HUES48 (cell line): ENCODE measurements around the gene DNAJB13.

Source experiments
- H3K27ac ChIP-seq: one replicate; pipeline ENCODE4 v1.7.0; 2013; ENCODE audit warnings: low read depth, low read length, inconsistent platforms
- H3K27me3 ChIP-seq: 2 replicates; pipeline ENCODE4 v1.6.1; 2013; ENCODE audit warnings: mild to moderate bottlenecking, low read length; ENCODE audit not compliant: control insufficient read depth, insufficient read depth
- H3K36me3 ChIP-seq: 2 replicates; pipeline ENCODE4 v1.6.1; 2013; ENCODE audit warnings: low read length; ENCODE audit not compliant: control insufficient read depth, insufficient read depth
- H3K4me1 ChIP-seq: 2 replicates; pipeline ENCODE4 v1.6.1; 2013; ENCODE audit warnings: mild to moderate bottlenecking, low read length; ENCODE audit not compliant: control insufficient read depth, insufficient read depth
- H3K4me3 ChIP-seq: 2 replicates; pipeline ENCODE4 v1.5.1; 2013; ENCODE audit warnings: mild to moderate bottlenecking, low read depth, low read length
- H3K9ac ChIP-seq: 2 replicates; pipeline ENCODE4 v1.6.1; 2013; ENCODE audit warnings: mild to moderate bottlenecking, low read depth, low read length, moderate library complexity
- H3K9me3 ChIP-seq: 2 replicates; pipeline ENCODE4 v1.6.1; 2013; ENCODE audit warnings: low read length; ENCODE audit not compliant: control insufficient read depth, insufficient read depth

Gene DNAJB13

DNA sequence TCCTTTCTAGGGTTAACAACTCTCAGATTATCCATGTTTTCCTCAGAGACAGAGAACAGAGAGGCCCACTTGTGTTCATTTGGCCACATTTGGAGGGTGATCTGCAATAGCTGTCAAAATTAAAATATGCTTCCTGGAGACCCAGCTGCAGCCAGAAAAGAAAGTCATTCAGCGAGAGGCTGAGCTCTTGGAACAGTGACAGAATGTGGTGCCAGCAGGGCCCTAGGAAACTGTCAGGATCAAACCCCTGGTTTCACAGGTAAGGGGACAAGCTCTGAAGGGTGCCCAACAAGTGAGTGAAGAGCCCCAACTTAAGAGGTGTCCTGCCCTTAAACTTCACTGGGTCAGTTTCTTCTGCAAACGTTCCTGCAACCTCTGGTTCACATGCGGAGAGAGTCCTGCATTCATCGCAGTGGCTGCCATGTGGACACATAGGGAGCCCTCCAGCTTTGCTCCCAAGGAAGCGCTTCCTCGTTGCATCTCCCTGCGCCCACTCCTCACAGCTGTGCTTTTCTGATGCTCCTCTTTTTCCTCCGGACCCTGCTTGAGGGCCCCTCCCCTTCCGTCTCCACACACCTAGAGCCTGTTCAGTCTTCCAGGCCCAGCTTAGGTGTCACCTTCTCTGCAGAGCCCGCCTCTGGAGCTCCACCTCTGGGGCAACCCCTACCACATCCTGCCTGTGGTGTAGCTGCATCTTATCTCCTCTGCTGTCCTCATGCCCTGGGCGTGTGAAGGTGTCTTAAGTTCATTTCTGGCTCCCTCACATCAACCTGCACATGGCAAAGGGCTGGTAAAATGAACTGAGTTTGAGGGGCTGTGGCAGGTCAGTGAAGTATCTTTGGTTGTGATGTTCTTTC lies 54.2 kb downstream of the DNAJB13 start:
- no peaks in the 10 kb centered on the region for H3K9me3 ChIP-seq
- H3K27me3 ChIP-seq, result no peaks in the 10 kb centered on the region
- no peak overlapping the region for H3K27ac ChIP-seq
- peaks cover 5% of the 10 kb centered on the region; the same call in 1 of the 2 replicates for H3K4me1 ChIP-seq
- no peak overlapping the region for H3K9ac ChIP-seq
- H3K36me3 ChIP-seq, result no peaks in the 10 kb centered on the region
- no peak overlapping the region for H3K4me3 ChIP-seq

DNA sequence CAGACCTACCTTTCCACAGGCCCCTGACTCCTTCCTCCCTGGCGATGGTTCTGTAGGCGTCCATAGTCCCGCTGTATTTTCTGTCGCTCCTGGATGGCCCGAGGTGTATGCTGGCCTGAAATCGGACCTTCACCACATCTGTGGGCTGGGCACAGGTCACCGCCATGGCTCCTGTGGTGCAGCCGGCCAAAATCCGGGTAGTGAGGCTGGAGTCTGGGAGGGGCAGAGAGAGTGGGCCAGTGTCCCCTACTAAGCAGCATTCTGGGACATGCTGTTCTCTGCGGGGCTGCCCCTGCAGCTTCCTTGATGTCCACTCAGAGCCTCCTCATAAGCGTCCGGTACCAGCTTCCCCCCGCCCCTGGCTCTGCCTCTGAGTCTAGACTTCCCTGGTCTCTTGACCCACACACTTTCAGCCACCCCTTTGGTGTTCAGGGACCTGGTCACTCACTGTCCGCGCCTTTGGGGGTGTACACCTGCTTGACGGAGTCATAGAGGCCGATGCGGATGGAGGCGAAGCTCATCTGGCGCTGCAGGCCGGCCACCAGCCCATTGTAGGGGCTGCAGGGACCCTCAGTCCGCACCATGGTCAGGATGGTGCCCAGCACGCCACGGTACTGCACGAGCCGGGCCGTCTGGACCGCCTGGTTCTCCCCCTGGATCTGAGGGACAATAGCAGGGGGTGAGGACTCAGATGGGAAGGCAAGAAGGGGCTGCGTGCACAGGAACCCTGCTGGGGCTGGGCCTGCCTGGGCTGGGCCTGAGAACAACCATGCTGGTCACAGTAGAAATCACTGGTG lies 55.1 kb downstream of the DNAJB13 start:
- Histone ChIP-seq H3K27me3 (no peaks in the 10 kb centered on the region), H3K9ac (no peak overlapping the region), H3K36me3 (no peaks in the 10 kb centered on the region), H3K9me3 (no peaks in the 10 kb centered on the region), H3K4me1 (no peaks in the 10 kb centered on the region), H3K27ac (no peak overlapping the region), H3K4me3 (no peak overlapping the region)

DNA sequence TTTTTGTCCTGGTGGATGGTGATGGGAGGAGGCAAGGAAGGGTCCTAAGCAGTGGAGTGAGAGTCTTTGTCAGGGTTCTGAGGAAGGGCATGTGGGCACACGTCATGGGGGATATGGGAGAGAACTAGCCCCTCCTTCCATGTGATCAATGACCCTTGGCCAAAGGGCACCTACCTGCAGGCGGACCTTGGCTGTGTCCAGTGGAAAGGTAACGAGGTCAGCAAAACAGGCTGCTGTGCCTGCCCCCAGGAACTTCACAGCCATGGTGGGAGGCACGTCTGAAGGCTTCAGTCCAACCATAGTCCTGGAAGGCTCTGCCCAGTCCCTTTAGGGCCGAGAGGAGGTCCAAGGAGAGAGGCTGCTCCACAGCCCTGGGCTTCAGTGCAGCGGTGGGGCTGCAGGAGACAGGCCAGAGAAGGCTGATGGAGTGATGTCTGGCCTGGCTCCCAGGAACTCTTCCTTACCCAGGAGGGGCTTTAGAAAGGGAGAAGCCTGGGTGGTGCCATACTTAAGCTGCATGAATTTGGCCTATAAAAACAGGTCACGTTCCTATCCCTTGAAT lies 56.0 kb downstream of the DNAJB13 start:
- Histone ChIP-seq H3K4me1 (no peaks in the 10 kb centered on the region), H3K27me3 (no peaks in the 10 kb centered on the region), H3K9ac (no peak overlapping the region), H3K27ac (no peak overlapping the region), H3K4me3 (no peak overlapping the region), H3K36me3 (0 out of 2 replicates have a peak, but pooled peaks cover 1% of the 10 kb centered on the region), H3K9me3 (no peaks in the 10 kb centered on the region)

DNA sequence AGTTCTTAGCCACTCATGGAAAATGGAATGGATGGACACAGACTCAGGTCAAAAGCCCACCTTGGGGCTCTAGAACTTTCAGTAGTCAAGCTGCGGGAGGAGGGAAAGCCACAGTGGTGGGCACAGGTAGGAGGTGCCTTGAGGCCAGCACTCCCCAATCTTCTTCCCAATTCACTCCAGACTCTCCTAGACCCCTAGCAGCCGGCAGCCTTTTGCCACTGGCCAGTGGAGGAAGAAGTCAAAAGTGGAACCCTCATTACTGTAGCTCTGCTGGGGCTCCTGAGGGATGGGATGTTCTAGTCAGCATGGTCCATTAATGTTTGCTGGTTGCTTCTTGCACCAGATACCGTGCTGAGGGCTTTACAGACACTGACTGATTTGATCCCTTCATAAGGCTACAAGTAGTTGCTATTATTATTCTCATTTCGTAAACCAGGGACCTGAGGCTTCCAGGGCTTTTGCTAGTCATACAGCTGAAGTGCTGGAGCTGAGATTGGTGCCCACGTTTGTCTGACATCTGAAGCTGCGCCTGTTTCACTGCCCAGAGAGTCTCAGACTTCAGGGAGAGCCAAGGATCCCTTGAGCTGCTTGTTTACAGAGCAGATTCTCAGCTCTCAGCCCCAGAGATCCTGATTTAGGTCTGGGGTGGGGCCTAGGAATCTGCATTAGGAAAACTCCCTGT lies 57.0 kb downstream of the DNAJB13 start:
- no peaks in the 10 kb centered on the region for H3K4me1 ChIP-seq
- H3K27ac ChIP-seq, result no peak overlapping the region

DNA sequence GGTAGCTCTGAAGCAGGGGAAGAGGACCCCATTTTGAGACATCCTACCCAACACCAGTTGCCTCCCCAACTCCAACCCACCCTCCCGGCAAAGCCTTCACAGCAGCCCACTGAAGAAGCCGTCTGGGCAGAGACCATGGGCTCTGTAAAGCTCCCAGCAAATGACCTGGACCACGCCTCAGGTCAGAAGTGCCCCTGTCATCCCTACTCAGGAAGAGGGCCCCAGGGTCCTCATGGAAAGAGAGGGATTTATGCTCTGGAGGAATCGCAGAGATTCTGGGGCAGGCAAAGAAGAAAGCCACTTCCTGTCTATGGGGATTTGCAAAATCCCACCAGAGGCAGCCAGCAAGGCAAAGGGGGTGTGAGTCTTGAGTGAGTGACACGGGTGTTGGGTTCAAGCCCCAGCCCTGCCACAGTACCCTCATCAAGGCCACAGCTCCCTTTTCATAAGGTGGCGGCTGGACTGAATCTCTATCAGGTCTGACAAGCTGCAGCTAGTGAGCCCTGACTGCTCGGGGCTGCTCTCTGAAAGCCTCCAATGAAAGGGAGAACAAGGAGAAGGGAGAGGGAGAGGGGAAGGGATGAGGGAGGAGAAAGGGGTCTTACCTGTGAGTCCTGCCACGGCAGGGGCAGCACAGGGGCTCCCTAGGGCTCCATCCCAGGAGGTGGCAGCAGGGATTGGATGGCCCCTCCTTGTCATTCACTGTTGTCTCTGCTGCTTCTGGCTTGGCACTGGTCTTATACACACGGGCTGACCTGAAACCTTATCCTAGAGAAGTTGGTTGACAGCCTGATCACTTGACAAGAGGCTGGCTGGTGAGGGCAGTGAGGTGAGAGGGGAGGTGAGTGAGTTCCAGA lies 57.8 kb downstream of the DNAJB13 start, which contains the start of gene UCP3:
Gene UCP3 (minus strand): TSS at position 713 of the 857 bp plus-strand sequence. CDS start 2,043 bp downstream, outside the sequence.
- H3K9me3 ChIP-seq, result no peaks in the 10 kb centered on the region
- no peak within 1 kb of the TSS for H3K27ac ChIP-seq
- H3K27me3 ChIP-seq, result no peaks in the 10 kb centered on the region
- H3K36me3 ChIP-seq, result peaks cover 12% of the 10 kb centered on the region; the same call in 1 of the 2 replicates
- H3K4me3 ChIP-seq, result no peak within 1 kb of the TSS
- H3K4me1 ChIP-seq, result no peaks in the 10 kb centered on the region
- no peak within 1 kb of the TSS for H3K9ac ChIP-seq

More for the DNA sequence above, 57.0 kb downstream of the DNAJB13 start:
- Histone ChIP-seq H3K27me3 (no peaks in the 10 kb centered on the region), H3K4me3 (no peak overlapping the region), H3K9ac (no peak overlapping the region), H3K9me3 (no peaks in the 10 kb centered on the region), H3K36me3 (peaks cover 7% of the 10 kb centered on the region; the same call in 1 of the 2 replicates)

DNA sequence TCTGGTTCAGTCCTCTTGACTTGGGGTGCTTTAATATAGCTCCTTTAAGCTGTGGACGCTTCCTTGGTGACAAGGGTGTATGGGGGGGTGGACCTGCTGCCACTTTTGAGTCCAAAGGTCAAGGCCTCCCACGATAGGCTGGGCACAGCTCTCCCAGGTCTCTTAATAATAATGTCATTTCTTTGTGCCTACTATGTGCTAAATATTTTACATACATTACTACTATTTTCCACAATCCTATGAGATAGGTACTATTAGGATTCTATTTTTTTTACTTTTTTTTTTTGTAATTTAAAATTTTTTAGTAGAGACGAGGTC lies 58.4 kb downstream of the DNAJB13 start:
- no peak overlapping the region for H3K4me3 ChIP-seq
- no peaks in the 10 kb centered on the region for H3K27me3 ChIP-seq
- peaks cover 12% of the 10 kb centered on the region; the same call in 1 of the 2 replicates for H3K36me3 ChIP-seq
- no peak overlapping the region for H3K9ac ChIP-seq
- no peaks in the 10 kb centered on the region for H3K9me3 ChIP-seq
- no peak overlapping the region for H3K27ac ChIP-seq
- H3K4me1 ChIP-seq, result no peaks in the 10 kb centered on the region

DNA sequence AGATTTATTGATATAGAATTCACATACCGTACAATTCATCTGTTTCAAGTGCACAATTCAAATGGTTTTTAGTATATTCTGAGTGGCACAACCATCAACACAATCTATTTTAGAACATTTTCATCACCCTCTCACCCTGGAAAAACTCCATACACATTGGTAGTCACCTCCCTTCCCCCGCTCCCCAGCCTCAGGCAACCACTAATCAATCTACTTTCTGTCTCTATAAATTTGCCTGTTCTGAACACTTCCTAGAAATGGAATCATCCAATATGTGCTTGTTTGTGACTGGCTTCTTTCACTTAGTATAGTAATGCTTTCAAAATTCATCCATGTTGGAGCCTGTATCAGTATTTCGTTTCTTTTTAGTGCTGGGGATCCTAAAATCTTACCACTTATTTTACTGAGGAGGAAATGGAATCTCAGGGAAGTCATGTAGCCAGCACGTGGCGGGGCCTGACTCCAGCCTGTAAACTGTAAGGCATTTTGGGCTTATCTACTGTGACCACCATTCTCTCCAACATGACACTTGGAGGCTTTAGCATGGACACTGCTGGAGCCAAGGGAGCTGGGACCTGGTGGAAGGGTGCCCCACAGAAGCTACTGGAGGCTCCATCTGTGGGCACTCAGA lies 59.0 kb downstream of the DNAJB13 start:
- Histone ChIP-seq H3K9me3 (no peaks in the 10 kb centered on the region), H3K4me1 (no peaks in the 10 kb centered on the region), H3K9ac (no peak overlapping the region), H3K36me3 (peaks cover 12% of the 10 kb centered on the region; the same call in 1 of the 2 replicates), H3K27ac (no peak overlapping the region), H3K4me3 (no peak overlapping the region), H3K27me3 (no peaks in the 10 kb centered on the region)

DNA sequence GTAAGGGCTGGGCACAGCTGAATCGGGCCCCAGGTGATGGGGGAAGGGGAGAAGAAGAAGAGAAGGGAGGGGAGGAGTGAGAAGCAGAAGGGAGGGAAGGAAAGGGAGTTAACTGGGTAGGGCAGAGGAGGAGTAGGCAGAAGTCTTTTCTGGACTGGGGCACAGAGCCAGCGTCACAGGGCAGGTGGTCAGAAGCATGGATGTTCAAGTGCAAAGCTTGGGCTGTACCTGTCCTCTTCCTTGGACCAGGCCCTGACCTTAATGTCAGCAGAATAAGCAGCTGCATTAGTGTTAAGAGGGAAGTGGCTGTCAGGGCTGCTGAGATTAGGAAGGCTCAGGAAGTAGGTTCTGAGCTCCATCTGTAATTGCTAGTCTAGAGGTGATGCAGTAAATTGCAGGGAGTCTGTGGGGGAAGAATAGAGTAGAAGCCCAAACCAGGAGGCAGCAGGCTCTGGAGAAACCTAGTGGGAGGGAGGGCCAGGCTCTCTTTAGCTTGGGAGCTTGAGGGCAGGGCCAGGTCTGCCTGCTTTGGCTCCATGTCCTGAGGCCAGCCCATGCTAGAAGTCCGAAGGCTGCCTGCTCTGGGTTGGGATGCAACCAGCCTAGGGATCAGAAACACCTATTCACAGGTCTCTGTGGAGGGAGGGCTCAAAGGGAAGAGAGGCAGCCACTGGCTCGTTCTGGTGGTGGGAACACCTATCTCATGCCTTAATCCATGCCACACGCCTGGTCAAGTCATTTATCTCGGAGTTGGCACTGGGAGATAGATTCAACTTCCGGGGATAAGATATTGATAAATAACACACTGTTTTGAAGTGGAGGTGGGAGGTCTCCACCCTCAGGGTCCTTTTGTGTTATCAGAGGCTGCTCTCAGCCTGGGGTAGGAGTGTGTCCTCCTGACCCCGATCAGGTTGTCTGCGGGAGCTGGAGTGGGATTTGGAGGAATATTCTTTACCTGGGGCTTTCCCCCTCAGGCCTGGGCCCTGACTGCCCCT lies 59.8 kb downstream of the DNAJB13 start:
- Histone ChIP-seq H3K36me3 (peaks cover 12% of the 10 kb centered on the region; the same call in 1 of the 2 replicates), H3K4me3 (no peak overlapping the region), H3K27ac (no peak overlapping the region), H3K9ac (no peak overlapping the region), H3K4me1 (no peaks in the 10 kb centered on the region), H3K27me3 (no peaks in the 10 kb centered on the region), H3K9me3 (no peaks in the 10 kb centered on the region)
